HG03039 (cell line): Measurements from ENCODE around the gene ASGR1.

ENCODE experiments used
- ATAC-seq: cut with Tn5 transposase; IDR thresholded peaks from one replicate; pipeline ENCODE4 v1.9.1; 2021; ENCODE audit warnings: mild to moderate bottlenecking, moderate library complexity; ENCODE audit not compliant: unreplicated experiment

ASGR1 gene

DNA sequence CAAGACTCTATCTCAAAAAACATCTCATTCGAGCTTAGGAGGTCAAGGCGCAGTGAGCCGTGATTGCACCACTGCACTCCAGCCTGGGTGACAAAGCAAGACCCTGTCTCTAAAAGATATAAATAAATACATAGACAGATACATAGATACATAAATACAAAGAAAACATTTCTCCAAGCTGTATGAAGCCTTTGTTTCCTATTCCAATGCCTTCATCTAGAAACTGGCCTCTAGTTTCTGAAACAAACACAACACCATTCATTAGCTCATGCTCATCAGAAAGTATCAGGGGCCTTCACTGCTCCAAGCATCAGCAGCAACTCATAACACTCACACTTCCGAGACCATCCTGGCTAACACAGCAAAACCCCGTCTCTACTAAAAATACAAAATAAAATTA is 54.2 kb downstream of the ASGR1 start:
- no peak for ATAC-seq

DNA sequence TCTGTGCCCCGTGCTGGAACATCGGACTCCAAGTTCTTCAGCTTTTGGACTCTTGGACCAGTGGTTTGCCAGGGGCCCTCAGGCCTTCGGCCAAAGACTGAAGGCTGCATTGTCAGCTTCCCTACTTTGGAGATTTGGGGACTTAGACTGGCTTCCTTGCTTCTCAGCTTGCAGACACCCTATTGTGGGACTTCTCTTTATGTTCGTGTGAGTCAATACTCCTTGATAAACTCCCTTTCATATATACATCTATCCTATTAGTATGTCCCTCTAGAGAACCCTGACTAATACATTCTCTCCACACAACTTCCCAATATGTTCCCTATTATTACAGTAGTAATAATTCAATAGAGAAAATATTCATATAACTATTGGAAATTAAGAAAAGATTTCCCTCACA is 55.3 kb downstream of the ASGR1 start:
- no peak for ATAC-seq
